Epidermal melanocyte (primary cell): ENCODE data around the gene DNAH5.

Experiments
- DNase-seq: peaks from one replicate; pipeline ENCODE4 v3.0.0; 2011; ENCODE audit warnings: low spot score; ENCODE audit not compliant: insufficient read length

Gene DNAH5

GRCh38 chr5:13731121-13731628 lies 213.3 kb downstream of the DNAH5 start:
- no peak for DNase-seq

- no peak for DNase-seq
Measured at GRCh38 chr5:13708906-13709305, 235.6 kb downstream of the DNAH5 start.

- no peak for DNase-seq
Measured at GRCh38 chr5:13708432-13708831, 236.1 kb downstream of the DNAH5 start.

GRCh38 chr5:13704396-13704795 lies 240.1 kb downstream of the DNAH5 start:
- DNase-seq: no peak

GRCh38 chr5:13700626-13701025 lies 243.9 kb downstream of the DNAH5 start:
- DNase-seq: no peak

GRCh38 chr5:13698885-13699284 lies 245.6 kb downstream of the DNAH5 start:
- DNase-seq: no peak

GRCh38 chr5:13695076-13695712 lies 249.3 kb downstream of the DNAH5 start:
- no peak for DNase-seq

GRCh38 chr5:13692172-13692571 lies 252.3 kb downstream of the DNAH5 start:
- DNase-seq: no peak

GRCh38 chr5:13676531-13676930 lies 268.0 kb downstream of the DNAH5 start:
- DNase-seq: no peak

- DNase-seq: no peak
Measured at GRCh38 chr5:13674391-13674790, 270.1 kb downstream of the DNAH5 start.

- no peak for DNase-seq
Measured at GRCh38 chr5:13673511-13673910, 271.0 kb downstream of the DNAH5 start.

- DNase-seq: no peak
Measured at GRCh38 chr5:13664377-13664776, 280.1 kb downstream of the DNAH5 start.

GRCh38 chr5:13662626-13663025 lies 281.9 kb downstream of the DNAH5 start:
- DNase-seq: no peak

GRCh38 chr5:13661272-13661671 lies 283.2 kb downstream of the DNAH5 start:
- DNase-seq: no peak

- DNase-seq: no peak
Measured at GRCh38 chr5:13660072-13660471, 284.4 kb downstream of the DNAH5 start.

GRCh38 chr5:13659391-13659790 lies 285.1 kb downstream of the DNAH5 start:
- no peak for DNase-seq

GRCh38 chr5:13658761-13659160 lies 285.7 kb downstream of the DNAH5 start:
- DNase-seq: no peak

GRCh38 chr5:13658152-13658551 lies 286.3 kb downstream of the DNAH5 start:
- DNase-seq: no peak

GRCh38 chr5:13653709-13654108 lies 290.8 kb downstream of the DNAH5 start:
- no peak for DNase-seq

GRCh38 chr5:13649656-13650055 lies 294.8 kb downstream of the DNAH5 start:
- DNase-seq: no peak

- DNase-seq: no peak
Measured at GRCh38 chr5:13648822-13649221, 295.7 kb downstream of the DNAH5 start.

GRCh38 chr5:13643734-13644133 lies 300.8 kb downstream of the DNAH5 start:
- no peak for DNase-seq

- DNase-seq: no peak
Measured at GRCh38 chr5:13643196-13643595, 301.3 kb downstream of the DNAH5 start.
